GOT3 (cell line): ENCODE data around the gene PLD1.
"Not testable (repeated sequence)": the region's sequence is repeated elsewhere in the genome, so short reads cannot be mapped to it uniquely, and the experiment has no call there.

ENCODE experiments used
- DNase-seq: peaks from one replicate; lab custom pipeline; 2025; ENCODE audit warnings: mixed read lengths; lab: John Stamatoyannopoulos, UW

PLD1 gene

GRCh38 chr3:171663805-171664204, 146.5 kb downstream of the PLD1 start:
- no peak for DNase-seq

GRCh38 chr3:171661484-171661883, 148.8 kb downstream of the PLD1 start:
- no peak for DNase-seq

GRCh38 chr3:171660188-171660587, 150.1 kb downstream of the PLD1 start:
- DNase-seq = no peak

- DNase-seq = no peak
These were observed 151.4 kb downstream of the PLD1 start for GRCh38 chr3:171658841-171659240.

GRCh38 chr3:171654809-171655208, 155.5 kb downstream of the PLD1 start:
- DNase-seq = no peak

GRCh38 chr3:171654326-171654725, 156.0 kb downstream of the PLD1 start:
- no peak for DNase-seq

- no peak for DNase-seq
These were observed 156.6 kb downstream of the PLD1 start for GRCh38 chr3:171653701-171654100.

GRCh38 chr3:171652932-171653331, 157.4 kb downstream of the PLD1 start:
- DNase-seq = no peak

- DNase-seq = no peak
These were observed 160.2 kb downstream of the PLD1 start for GRCh38 chr3:171649911-171650592.

GRCh38 chr3:171649267-171649666, 161.0 kb downstream of the PLD1 start:
- no peak for DNase-seq

- no peak for DNase-seq
These were observed 162.2 kb downstream of the PLD1 start for GRCh38 chr3:171648069-171648468.

GRCh38 chr3:171646357-171647133, 163.7 kb downstream of the PLD1 start:
- no peak for DNase-seq

GRCh38 chr3:171644681-171645080, 165.6 kb downstream of the PLD1 start:
- DNase-seq = no peak

- DNase-seq = no peak
These were observed 166.6 kb downstream of the PLD1 start for GRCh38 chr3:171643681-171644080.

GRCh38 chr3:171643033-171643432, 167.2 kb downstream of the PLD1 start:
- no peak for DNase-seq

- DNase-seq = no peak
These were observed 169.5 kb downstream of the PLD1 start for GRCh38 chr3:171640520-171641412.

- no peak for DNase-seq
These were observed 173.6 kb downstream of the PLD1 start for GRCh38 chr3:171636666-171637065.

GRCh38 chr3:171632766-171633165, 177.5 kb downstream of the PLD1 start:
- DNase-seq = no peak

GRCh38 chr3:171626799-171627198, 183.5 kb downstream of the PLD1 start:
- not testable (repeated sequence) for DNase-seq

- DNase-seq = no peak
These were observed 188.2 kb downstream of the PLD1 start for GRCh38 chr3:171622126-171622525.

GRCh38 chr3:171620825-171621434, 189.4 kb downstream of the PLD1 start:
- no peak for DNase-seq

GRCh38 chr3:171616798-171617197, 193.5 kb downstream of the PLD1 start:
- no peak for DNase-seq
